ENCODE data around the gene ASXL2.
"Not testable (repeated sequence)": the region's sequence is repeated elsewhere in the genome, so short reads cannot be mapped to it uniquely, and the experiment has no call there.

The ASXL2 gene

GRCh38 chr2:25878361-25879132, at the start of gene ASXL2:
TSS of gene ASXL2 (minus strand) at chr2:25878487. CDS start at chr2:25878222, 265 bp downstream.
- peak; percentile 97 for DNase-seq

- no peak for DNase-seq
These were observed 48.9 kb upstream of the ASXL2 start for GRCh38 chr2:25926984-25927756.

GRCh38 chr2:25922501-25922900, 44.2 kb upstream of the ASXL2 start:
- DNase-seq: no peak

GRCh38 chr2:25920786-25921415, 42.6 kb upstream of the ASXL2 start:
- no peak for DNase-seq

- peak; percentile 89 for DNase-seq
These were observed 42.0 kb upstream of the ASXL2 start for GRCh38 chr2:25920336-25920735.

- no peak for DNase-seq
These were observed 39.5 kb upstream of the ASXL2 start for GRCh38 chr2:25917832-25918231.

GRCh38 chr2:25917411-25917810, 39.1 kb upstream of the ASXL2 start:
- not testable (repeated sequence) for DNase-seq

GRCh38 chr2:25915944-25916772, 37.9 kb upstream of the ASXL2 start:
- not testable (repeated sequence) for DNase-seq

- not testable (repeated sequence) for DNase-seq
These were observed 37.1 kb upstream of the ASXL2 start for GRCh38 chr2:25915411-25915810.

- DNase-seq: not testable (repeated sequence)
These were observed 35.3 kb upstream of the ASXL2 start for GRCh38 chr2:25913696-25913973.

GRCh38 chr2:25912851-25913695, 34.8 kb upstream of the ASXL2 start:
- DNase-seq: no peak

GRCh38 chr2:25909574-25909973, 31.3 kb upstream of the ASXL2 start:
- not testable (repeated sequence) for DNase-seq

GRCh38 chr2:25905126-25905525, 26.8 kb upstream of the ASXL2 start:
- no peak for DNase-seq

- no peak for DNase-seq
These were observed 25.0 kb upstream of the ASXL2 start for GRCh38 chr2:25903216-25903776.

GRCh38 chr2:25899404-25899970, 21.2 kb upstream of the ASXL2 start:
- no peak for DNase-seq

GRCh38 chr2:25897506-25897905, 19.2 kb upstream of the ASXL2 start:
- DNase-seq: no peak

- not testable (repeated sequence) for DNase-seq
These were observed 18.0 kb upstream of the ASXL2 start for GRCh38 chr2:25896308-25896707.

- DNase-seq: no peak
These were observed 17.3 kb upstream of the ASXL2 start for GRCh38 chr2:25895610-25896009.

GRCh38 chr2:25895018-25895417, 16.7 kb upstream of the ASXL2 start:
- DNase-seq: no peak

- peak; percentile 50 for DNase-seq
These were observed 16.0 kb upstream of the ASXL2 start for GRCh38 chr2:25894135-25894830.

GRCh38 chr2:25891672-25892071, 13.4 kb upstream of the ASXL2 start:
- no peak for DNase-seq

Measured in HCEC 1CT (cell line).